Activated CD4-positive, alpha-beta T cell treated with anti-CD3 and anti-CD28 coated beads, Interleukin-2, amount 10 ng/mL, durations not matched to agents 24 days and 14 days (primary cell): Measurements from ENCODE around the gene ATP5ME. TPM values are rescaled to one million over a fixed set of nuclear protein-coding genes. Genes with fewer than 3 reads are reported as not detected.

Experiments used
- DNase-seq: peaks from one replicate; pipeline ENCODE4 v3.0.0; 2022
- H3K27ac Mint-ChIP-seq: one replicate; pipeline ENCODE4 v1.8.0; 2022; ENCODE audit warnings: mild to moderate bottlenecking, mixed read lengths
- H3K27me3 Mint-ChIP-seq: one replicate; pipeline ENCODE4 v1.8.0; 2022; ENCODE audit warnings: mixed read lengths
- H3K36me3 Mint-ChIP-seq: one replicate; pipeline ENCODE4 v1.8.0; 2022; ENCODE audit warnings: low read depth, mild to moderate bottlenecking, mixed read lengths
- H3K4me1 Mint-ChIP-seq: one replicate; pipeline ENCODE4 v1.8.0; 2021; ENCODE audit warnings: mixed read lengths
- H3K4me3 Mint-ChIP-seq: one replicate; pipeline ENCODE4 v1.8.0; 2022; ENCODE audit warnings: mild to moderate bottlenecking, moderate library complexity, mixed read lengths
- H3K9me3 Mint-ChIP-seq: one replicate; pipeline ENCODE4 v1.8.0; 2021; ENCODE audit warnings: mixed read lengths
- intact Hi-C: fragments of 100-400 bp; cut with micrococcal nuclease; formaldehyde crosslinking; loops from one replicate; pipeline ENCODE4 v1.15.1; 2023
- total RNA-seq: library from RNA; stranded (reverse); gene quantifications from 2 replicates; pipeline ENCODE4 v1.2.3, GENCODE V29; 2022

ATP5ME gene
- total RNA-seq, 1 donor from 2014 or later, result 232 TPM

- no peak for DNase-seq
- no peak overlapping the region for H3K27ac Mint-ChIP-seq
- no peaks in the 10 kb centered on the region for H3K4me1 Mint-ChIP-seq
- intact Hi-C loops, result no loop called here
- H3K36me3 Mint-ChIP-seq, result no peaks in the 10 kb centered on the region
- peaks cover 3% of the 10 kb centered on the region for H3K9me3 Mint-ChIP-seq
- H3K4me3 Mint-ChIP-seq, result no peak overlapping the region
- no peaks in the 10 kb centered on the region for H3K27me3 Mint-ChIP-seq
These were observed 45.0 kb downstream of the ATP5ME start for GRCh38 chr4:628821-629635.

- intact Hi-C loops, result no loop called here
- no peak for DNase-seq
- H3K27ac Mint-ChIP-seq, result no peak overlapping the region
- H3K4me1 Mint-ChIP-seq, result no peaks in the 10 kb centered on the region
- no peak overlapping the region for H3K4me3 Mint-ChIP-seq
- H3K9me3 Mint-ChIP-seq, result peaks cover 3% of the 10 kb centered on the region
- H3K27me3 Mint-ChIP-seq, result no peaks in the 10 kb centered on the region
- H3K36me3 Mint-ChIP-seq, result no peaks in the 10 kb centered on the region
These were observed 45.8 kb downstream of the ATP5ME start for GRCh38 chr4:628311-628741.

GRCh38 chr4:627347-628125 is 46.5 kb downstream of the ATP5ME start:
- no peaks in the 10 kb centered on the region for H3K36me3 Mint-ChIP-seq

GRCh38 chr4:626201-627091 is 47.6 kb downstream of the ATP5ME start:
- Mint-ChIP-seq H3K4me3 (no peak overlapping the region), H3K27ac (no peak overlapping the region), H3K9me3 (peaks cover 3% of the 10 kb centered on the region), H3K36me3 (no peaks in the 10 kb centered on the region), H3K27me3 (no peaks in the 10 kb centered on the region), H3K4me1 (no peaks in the 10 kb centered on the region)
- DNase-seq, result no peak
- intact Hi-C loops, result no loop called here

More at GRCh38 chr4:627347-628125, 46.5 kb downstream of the ATP5ME start:
- H3K9me3 Mint-ChIP-seq, result peaks cover 5% of the 10 kb centered on the region
- intact Hi-C loops, result no loop called here
- H3K27ac Mint-ChIP-seq, result no peak overlapping the region
- H3K4me3 Mint-ChIP-seq, result no peak overlapping the region
- DNase-seq, result no peak
- H3K4me1 Mint-ChIP-seq, result no peaks in the 10 kb centered on the region
- no peaks in the 10 kb centered on the region for H3K27me3 Mint-ChIP-seq

- no peaks in the 10 kb centered on the region for H3K4me1 Mint-ChIP-seq
- DNase-seq, result no peak
- no peaks in the 10 kb centered on the region for H3K27me3 Mint-ChIP-seq
- H3K4me3 Mint-ChIP-seq, result no peak overlapping the region
- H3K36me3 Mint-ChIP-seq, result no peaks in the 10 kb centered on the region
- intact Hi-C loops, result no loop called here
- H3K9me3 Mint-ChIP-seq, result peaks cover 3% of the 10 kb centered on the region
- no peak overlapping the region for H3K27ac Mint-ChIP-seq
These were observed 48.4 kb downstream of the ATP5ME start for GRCh38 chr4:625631-626161.

GRCh38 chr4:624705-625590 is 49.1 kb downstream of the ATP5ME start, which contains the start of gene PDE6B:
PDE6B (plus strand) TSS chr4:625573; CDS start chr4:625627, 54 bp downstream.
- Mint-ChIP-seq H3K36me3 (no peaks in the 10 kb centered on the region), H3K27me3 (no peaks in the 10 kb centered on the region), H3K27ac (no peak within 1 kb of the TSS), H3K4me3 (no peak within 1 kb of the TSS), H3K9me3 (peaks cover 3% of the 10 kb centered on the region), H3K4me1 (no peaks in the 10 kb centered on the region)
- intact Hi-C loops, result no loop called here
- no peak for DNase-seq

GRCh38 chr4:623914-624566 is 50.0 kb downstream of the ATP5ME start:
- H3K4me3 Mint-ChIP-seq, result no peak overlapping the region
- no peaks in the 10 kb centered on the region for H3K4me1 Mint-ChIP-seq
- intact Hi-C loops, result no loop called here
- H3K27ac Mint-ChIP-seq, result no peak overlapping the region
- DNase-seq, result no peak
- no peaks in the 10 kb centered on the region for H3K36me3 Mint-ChIP-seq
- no peaks in the 10 kb centered on the region for H3K27me3 Mint-ChIP-seq
- peaks cover 3% of the 10 kb centered on the region for H3K9me3 Mint-ChIP-seq

- intact Hi-C loops, result no loop called here
- H3K9me3 Mint-ChIP-seq, result peaks cover 3% of the 10 kb centered on the region
- H3K27ac Mint-ChIP-seq, result no peak overlapping the region
- no peaks in the 10 kb centered on the region for H3K27me3 Mint-ChIP-seq
- no peaks in the 10 kb centered on the region for H3K36me3 Mint-ChIP-seq
- H3K4me3 Mint-ChIP-seq, result no peak overlapping the region
- DNase-seq, result no peak
- no peaks in the 10 kb centered on the region for H3K4me1 Mint-ChIP-seq
These were observed 50.8 kb downstream of the ATP5ME start for GRCh38 chr4:622996-623913.

Other genes with a start within 250 kb of the ATP5ME start
- 28.3 and 30.5 TPM in 2 replicates for gene ZNF721, start 175.1 kb downstream of the ATP5ME start, total RNA-seq
- gene PIGG, start 175.1 kb downstream of the ATP5ME start, total RNA-seq, result 52.2 and 53.1 TPM in 2 replicates
- not detected in 2 replicates for gene TMEM271, start 98.0 kb downstream of the ATP5ME start, total RNA-seq
- 9.0 and 14.5 TPM in 2 replicates for gene PDE6B, start 48.7 kb downstream of the ATP5ME start, total RNA-seq
- 23.4 and 24.7 TPM in 2 replicates for gene MYL5, start 266 bp upstream of the ATP5ME start, total RNA-seq
- 0.40 and 0.72 TPM in 2 replicates for gene SLC49A3, start 14.9 kb upstream of the ATP5ME start, total RNA-seq
- 32.1 and 34.5 TPM in 2 replicates for gene PCGF3, start 31.6 kb upstream of the ATP5ME start, total RNA-seq
- gene CPLX1, start 151.9 kb upstream of the ATP5ME start, total RNA-seq, result 1.0 and 1.7 TPM in 2 replicates